Measurements from ENCODE around the gene EFEMP2.

EFEMP2 gene

GRCh38 chr11:65884716-65885092 lies 12.1 kb upstream of the EFEMP2 start:
- no peak for DNase-seq

- DNase-seq, result no peak
Observed at GRCh38 chr11:65883786-65884715, 11.5 kb upstream of the EFEMP2 start.

GRCh38 chr11:65883058-65883761 lies 10.6 kb upstream of the EFEMP2 start:
- no peak for DNase-seq

GRCh38 chr11:65882120-65883057 lies 9.8 kb upstream of the EFEMP2 start:
- no peak for DNase-seq

- no peak for DNase-seq
Observed at GRCh38 chr11:65880844-65881421, 8.3 kb upstream of the EFEMP2 start.

- no peak for DNase-seq
Observed at GRCh38 chr11:65880027-65880426, 7.4 kb upstream of the EFEMP2 start.

GRCh38 chr11:65879617-65880016 lies 7.0 kb upstream of the EFEMP2 start, which contains the start of gene CTSW:
Gene CTSW (plus strand): TSS chr11:65879837. CDS start chr11:65879855, 18 bp downstream.
- DNase-seq, result no peak

- DNase-seq, result peak; percentile 66
Observed at GRCh38 chr11:65873318-65874156, 937 bp upstream of the EFEMP2 start.

GRCh38 chr11:65871811-65872548 lies 620 bp downstream of the EFEMP2 start:
- no peak for DNase-seq

- DNase-seq, result no peak
Observed at GRCh38 chr11:65870706-65871681, 1.6 kb downstream of the EFEMP2 start.

GRCh38 chr11:65870307-65870658 lies 2.3 kb downstream of the EFEMP2 start:
- no peak for DNase-seq

GRCh38 chr11:65869643-65870306 lies 2.8 kb downstream of the EFEMP2 start:
- no peak for DNase-seq

GRCh38 chr11:65868907-65869306 lies 3.7 kb downstream of the EFEMP2 start:
- DNase-seq, result no peak

GRCh38 chr11:65868076-65868667 lies 4.4 kb downstream of the EFEMP2 start:
- DNase-seq, result no peak

GRCh38 chr11:65867284-65868071 lies 5.1 kb downstream of the EFEMP2 start:
- DNase-seq, result no peak

- DNase-seq, result no peak
Observed at GRCh38 chr11:65866509-65867283, 5.9 kb downstream of the EFEMP2 start.
